PC-3 (cell line): ENCODE data around the gene ALCAM. TPM values are rescaled to one million over a fixed set of nuclear protein-coding genes. Genes with fewer than 3 reads are reported as not detected.

Experiments used
- ATAC-seq: fragments of 200-7000 bp; cut with Tn5 transposase; 2 replicates; pipeline ENCODE4 v1.9.1; 2020; ENCODE audit warnings: mild to moderate bottlenecking, moderate library complexity
- BruUV-seq: library from RNA; stranded (reverse); fragments of 400-500 nt; replicated peaks from 2 replicates; lab custom pipeline; 2021; lab: Mats Ljungman, UMichigan
- CTCF ChIA-PET: fragments of 300-600 bp; sonication (Branson Sonifier 250); formaldehyde crosslinking; loops from one replicate; lab custom pipeline; 2022; ENCODE audit warnings: antibody characterized with exemption; lab: Charles Lee
- POLR2A ChIA-PET: fragments of 300-600 bp; sonication (Branson Sonifier 250); formaldehyde crosslinking; loops from one replicate; lab custom pipeline; 2022; ENCODE audit warnings: antibody characterized with exemption; ENCODE audit not compliant: unreplicated experiment; lab: Charles Lee
- DNase-seq: peaks from one replicate; pipeline ENCODE4 v3.0.0-alpha.2; 2015
- H2AFZ ChIP-seq: fragments of 300-600 bp; sonication (generic); 2 replicates; pipeline ENCODE4 v1.6.0; 2016; ENCODE audit warnings: antibody characterized with exemption, low read length
- H3F3A ChIP-seq: fragments of 300-600 bp; sonication (generic); one replicate; pipeline ENCODE4 v1.6.0; 2017; ENCODE audit warnings: antibody characterized with exemption, low read length, control low read depth, mild to moderate bottlenecking; ENCODE audit not compliant: unreplicated experiment
- H3K27ac ChIP-seq: fragments of 300-600 bp; sonication (generic); 2 replicates; pipeline ENCODE4 v1.5.1; 2016; ENCODE audit warnings: mild to moderate bottlenecking, low read length
- H3K27me3 ChIP-seq: fragments of 300-600 bp; sonication (generic); 2 replicates; pipeline ENCODE4 v1.6.1; 2016; ENCODE audit warnings: low read length, mixed read lengths
- H3K36me3 ChIP-seq: fragments of 300-600 bp; sonication (generic); 2 replicates; pipeline ENCODE4 v1.6.1; 2016; ENCODE audit warnings: low read depth, mixed run types, low read length, mixed read lengths
- H3K4me1 ChIP-seq: fragments of 300-600 bp; sonication (generic); 2 replicates; pipeline ENCODE4 v1.5.1; 2016; ENCODE audit warnings: low read length; ENCODE audit not compliant: insufficient read depth
- H3K4me2 ChIP-seq: fragments of 300-600 bp; sonication (generic); 2 replicates; pipeline ENCODE4 v1.6.0; 2016; ENCODE audit warnings: low read length
- H3K4me3 ChIP-seq: fragments of 300-600 bp; sonication (generic); 2 replicates; pipeline ENCODE4 v1.5.1; 2016; ENCODE audit warnings: mild to moderate bottlenecking, low read length, mixed read lengths
- H3K79me2 ChIP-seq: fragments of 300-600 bp; sonication (generic); 2 replicates; pipeline ENCODE4 v1.6.1; 2017; ENCODE audit warnings: low read length, mixed read lengths
- H3K9ac ChIP-seq: fragments of 300-600 bp; sonication (generic); 2 replicates; pipeline ENCODE4 v1.6.0; 2016; ENCODE audit warnings: mild to moderate bottlenecking, low read length
- H3K9me2 ChIP-seq: fragments of 300-600 bp; sonication (generic); replicated peaks from 2 replicates; pipeline ENCODE4 v1.6.1; 2016; ENCODE audit warnings: mixed run types, low read length, mixed read lengths
- H3K9me3 ChIP-seq: fragments of 300-600 bp; sonication (generic); 2 replicates; pipeline ENCODE4 v1.6.1; 2016; ENCODE audit warnings: low read length, mixed read lengths
- H4K20me1 ChIP-seq: fragments of 300-600 bp; sonication (generic); 2 replicates; pipeline ENCODE4 v1.6.1; 2016; ENCODE audit warnings: low read length, mixed read lengths
- CTCF ChIP-seq: fragments of 300-600 bp; sonication (generic); conservative IDR thresholded peaks from 2 replicates; pipeline ENCODE4 v1.5.1; 2017; ENCODE audit warnings: antibody characterized with exemption, low read depth, mild to moderate bottlenecking, low read length
- EZH2 ChIP-seq: fragments of 300-600 bp; sonication (generic); IDR thresholded peaks from one replicate; pipeline ENCODE4 v1.6.1; 2017; ENCODE audit warnings: antibody characterized with exemption, mild to moderate bottlenecking, low read length; ENCODE audit not compliant: unreplicated experiment
- EZH2phosphoT487 ChIP-seq: fragments of 300-600 bp; sonication (generic); IDR thresholded peaks from 2 replicates; pipeline ENCODE4 v1.6.1; 2018; ENCODE audit warnings: mild to moderate bottlenecking, antibody characterized with exemption, low read length, borderline replicate concordance
- intact Hi-C: fragments of 100-400 bp; cut with micrococcal nuclease; formaldehyde crosslinking; loops from 2 replicates; pipeline ENCODE4 v1.9.0; 2023
- total RNA-seq: library from RNA; depleted of rRNA; stranded (reverse); fragments of >200 nt; gene quantifications from 2 replicates; pipeline ENCODE4 v1.2.3, GENCODE V29; 2014

ALCAM gene
- total RNA-seq, 1 experiment from 2014 or later: 169 TPM

DNA sequence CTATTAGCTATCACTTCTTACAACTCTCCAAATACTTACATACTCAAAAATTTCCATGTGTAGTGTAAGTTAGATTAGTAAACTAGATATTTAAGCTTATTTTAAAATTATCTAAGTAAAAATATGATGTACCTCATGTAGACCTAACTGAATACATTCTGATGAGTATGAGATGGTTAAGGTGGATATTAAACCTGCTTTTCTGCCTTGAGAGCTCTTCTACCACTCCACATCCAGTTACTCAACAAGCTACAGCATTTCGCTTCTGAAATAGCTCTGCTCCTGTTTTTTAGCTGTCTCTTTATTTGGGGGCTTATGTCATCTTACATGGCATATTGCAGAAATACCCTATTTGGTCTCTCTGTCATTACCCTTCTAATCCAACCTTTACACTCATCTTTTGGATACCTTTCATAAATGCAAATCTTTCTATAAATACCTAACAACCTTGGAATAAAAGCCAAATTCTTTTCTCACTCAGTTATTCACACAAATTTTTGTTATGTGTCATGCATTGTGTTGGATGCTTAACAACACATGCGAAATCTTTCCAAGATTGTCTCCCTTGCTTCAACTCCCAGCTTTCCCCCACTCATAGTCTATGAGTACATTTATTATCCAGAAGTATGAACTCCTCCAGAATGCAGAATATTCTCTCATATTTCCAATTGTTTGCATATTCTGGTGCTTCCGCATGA, 92.0 kb downstream of the ALCAM start:
- no peak overlapping the region for H3K27ac ChIP-seq
- no peak overlapping the region for H3K4me3 ChIP-seq
- no peaks in the 10 kb centered on the region for H3F3A ChIP-seq
- no peaks in the 10 kb centered on the region for H3K9me3 ChIP-seq
- ATAC-seq (peak; percentile 22; the same call in 1 of the 2 replicates), DNase-seq (peak; percentile 48)
- H3K4me2 ChIP-seq: no peak overlapping the region
- ChIA-PET POLR2A (interaction anchor here (0.6 to 0.7 kb wide), 3 partner anchors 41 to 1179 kb away, joined by 3 to 4 read pairs (median 4); no protein-coding TSS in a partner anchor), CTCF (no interaction called here)
- intact Hi-C loops: no loop called here
- TF ChIP-seq CTCF (no peak), EZH2 (no peak), EZH2phosphoT487 (no peak)
- no peaks in the 10 kb centered on the region for H3K27me3 ChIP-seq
- no peak overlapping the region for H3K9ac ChIP-seq
- BruUV-seq: no TSS peak
- peaks cover 16% of the 10 kb centered on the region for H3K4me1 ChIP-seq
- no peak overlapping the region for H2AFZ ChIP-seq
- H3K79me2 ChIP-seq: peaks cover 96% of the 10 kb centered on the region
- H3K36me3 ChIP-seq: no peaks in the 10 kb centered on the region
- H3K9me2 ChIP-seq: no peaks in the 10 kb centered on the region
- no peaks in the 10 kb centered on the region for H4K20me1 ChIP-seq

DNA sequence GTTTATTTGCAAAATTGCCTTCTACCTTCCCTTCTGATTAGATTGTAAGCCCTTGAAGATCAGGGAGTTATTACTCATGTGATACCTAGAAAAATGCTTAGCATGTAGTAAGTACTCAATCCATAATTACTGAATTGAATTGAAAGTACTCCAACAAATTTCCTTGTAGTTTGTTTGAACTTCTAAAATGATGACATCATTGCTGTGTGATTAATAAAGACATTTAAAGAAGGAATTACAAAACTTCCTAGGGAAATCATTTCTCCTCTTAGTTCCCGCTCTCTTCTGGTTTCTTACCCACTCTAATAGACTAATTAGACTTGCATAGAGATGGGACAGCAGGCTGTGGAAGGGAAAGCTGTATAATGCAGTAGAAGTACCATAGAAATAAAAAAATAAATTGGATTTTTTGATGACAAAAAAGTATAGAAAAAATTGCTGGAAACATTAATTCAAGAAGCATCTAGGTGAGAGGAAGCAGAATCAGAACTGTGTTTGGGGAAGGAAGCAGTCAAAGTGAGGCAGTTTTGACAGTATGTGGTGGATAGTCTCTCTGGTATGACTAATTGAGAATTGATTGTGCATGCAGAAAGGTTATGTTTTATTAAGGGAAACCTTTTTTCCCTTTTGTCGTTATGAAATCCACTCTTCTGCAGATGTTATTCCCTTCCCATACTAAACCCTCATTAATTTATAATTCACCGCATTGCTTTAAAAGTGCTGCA, 93.0 kb downstream of the ALCAM start:
- TF ChIP-seq EZH2: no peak
- no peak for TF ChIP-seq EZH2phosphoT487
- no peak for TF ChIP-seq CTCF

DNA sequence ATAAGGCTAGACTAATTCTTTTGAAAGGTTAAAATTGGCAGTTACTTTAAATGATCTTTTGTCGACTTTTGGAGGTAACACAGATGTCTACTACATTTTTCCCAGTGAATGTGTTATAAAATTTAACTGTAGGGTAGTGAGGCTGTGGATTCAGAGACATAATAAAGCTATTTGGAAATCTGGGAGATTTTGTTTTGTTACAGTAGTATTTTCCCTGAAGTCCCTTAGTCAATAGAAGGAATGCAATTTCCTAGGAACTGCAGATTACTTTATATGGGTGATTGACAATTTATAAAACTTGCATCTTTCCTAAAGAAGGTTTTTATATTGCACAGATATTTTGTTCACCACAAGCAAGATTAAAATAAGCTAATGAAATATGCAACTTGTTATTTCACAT, 96.9 kb downstream of the ALCAM start:
- no peaks in the 10 kb centered on the region for H3K27me3 ChIP-seq
- H3K4me3 ChIP-seq: no peak overlapping the region
- TF ChIP-seq CTCF: no peak
- TF ChIP-seq EZH2: no peak
- no peak for TF ChIP-seq EZH2phosphoT487
- peaks cover 13% of the 10 kb centered on the region for H3K4me1 ChIP-seq
- no peak overlapping the region for H3K27ac ChIP-seq
- no peaks in the 10 kb centered on the region for H3K36me3 ChIP-seq
- ChIA-PET POLR2A (no interaction called here), CTCF (no interaction called here)
- no peak for DNase-seq
- BruUV-seq: no TSS peak
- no peak overlapping the region for H2AFZ ChIP-seq
- intact Hi-C loops: no loop called here
- H3K9ac ChIP-seq: no peak overlapping the region
- no peaks in the 10 kb centered on the region for H3K9me2 ChIP-seq
- peaks cover 96% of the 10 kb centered on the region for H3K79me2 ChIP-seq
- no peaks in the 10 kb centered on the region for H3K9me3 ChIP-seq
- H3K4me2 ChIP-seq: no peak overlapping the region
- no peak for ATAC-seq
- H3F3A ChIP-seq: no peaks in the 10 kb centered on the region
- H4K20me1 ChIP-seq: no peaks in the 10 kb centered on the region

More for the DNA sequence above, 93.0 kb downstream of the ALCAM start:
- intact Hi-C loops: no loop called here
- Histone ChIP-seq H3K27ac (no peak overlapping the region), H3K27me3 (no peaks in the 10 kb centered on the region), H4K20me1 (no peaks in the 10 kb centered on the region), H3K36me3 (no peaks in the 10 kb centered on the region), H3K4me1 (peaks cover 16% of the 10 kb centered on the region), H3K4me3 (no peak overlapping the region), H3K9ac (no peak overlapping the region), H3K4me2 (no peak overlapping the region), H2AFZ (no peak overlapping the region), H3K9me3 (no peaks in the 10 kb centered on the region), H3K9me2 (no peaks in the 10 kb centered on the region), H3K79me2 (peaks cover 95% of the 10 kb centered on the region), H3F3A (no peaks in the 10 kb centered on the region)
- ChIA-PET POLR2A (no interaction called here), CTCF (no interaction called here)
- DNase-seq (no peak), ATAC-seq (no peak)
- no TSS peak for BruUV-seq
